GM20000 (cell line): ENCODE data around the gene ADCY4.

ENCODE experiments used
- DNase-seq: peaks from one replicate; pipeline ENCODE4 v3.0.0; 2012; ENCODE audit warnings: low spot score
- TF ChIP-seq, protein P1 (sequence below): IDR thresholded peaks from 2 replicates; pipeline ENCODE4 v1.5.1; 2012; ENCODE audit warnings: mild to moderate bottlenecking, control low read depth; ENCODE audit errors: extremely low read depth, missing control alignments

Gene ADCY4

GRCh38 chr14:24292118-24292807, 42.6 kb downstream of the ADCY4 start:
- TF ChIP-seq, protein P1, sequence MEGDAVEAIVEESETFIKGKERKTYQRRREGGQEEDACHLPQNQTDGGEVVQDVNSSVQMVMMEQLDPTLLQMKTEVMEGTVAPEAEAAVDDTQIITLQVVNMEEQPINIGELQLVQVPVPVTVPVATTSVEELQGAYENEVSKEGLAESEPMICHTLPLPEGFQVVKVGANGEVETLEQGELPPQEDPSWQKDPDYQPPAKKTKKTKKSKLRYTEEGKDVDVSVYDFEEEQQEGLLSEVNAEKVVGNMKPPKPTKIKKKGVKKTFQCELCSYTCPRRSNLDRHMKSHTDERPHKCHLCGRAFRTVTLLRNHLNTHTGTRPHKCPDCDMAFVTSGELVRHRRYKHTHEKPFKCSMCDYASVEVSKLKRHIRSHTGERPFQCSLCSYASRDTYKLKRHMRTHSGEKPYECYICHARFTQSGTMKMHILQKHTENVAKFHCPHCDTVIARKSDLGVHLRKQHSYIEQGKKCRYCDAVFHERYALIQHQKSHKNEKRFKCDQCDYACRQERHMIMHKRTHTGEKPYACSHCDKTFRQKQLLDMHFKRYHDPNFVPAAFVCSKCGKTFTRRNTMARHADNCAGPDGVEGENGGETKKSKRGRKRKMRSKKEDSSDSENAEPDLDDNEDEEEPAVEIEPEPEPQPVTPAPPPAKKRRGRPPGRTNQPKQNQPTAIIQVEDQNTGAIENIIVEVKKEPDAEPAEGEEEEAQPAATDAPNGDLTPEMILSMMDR = no peak
- DNase-seq = no peak

GRCh38 chr14:24291446-24292117, 43.3 kb downstream of the ADCY4 start:
- TF ChIP-seq, protein P1 = no peak
- no peak for DNase-seq

- TF ChIP-seq, protein P1 = no peak
Measured at GRCh38 chr14:24290746-24291145, 44.1 kb downstream of the ADCY4 start.

GRCh38 chr14:24289649-24290280, 45.1 kb downstream of the ADCY4 start:
- TF ChIP-seq, protein P1 = no peak
- DNase-seq = no peak

More at GRCh38 chr14:24290746-24291145, 44.1 kb downstream of the ADCY4 start:
- no peak for DNase-seq

GRCh38 chr14:24286996-24287395, 47.9 kb downstream of the ADCY4 start:
- no peak for DNase-seq
- TF ChIP-seq, protein P1 = no peak

GRCh38 chr14:24285351-24285750, 49.5 kb downstream of the ADCY4 start:
- TF ChIP-seq, protein P1 = no peak
- no peak for DNase-seq

- TF ChIP-seq, protein P1 = no peak
- no peak for DNase-seq
Measured at GRCh38 chr14:24284501-24285035, 50.3 kb downstream of the ADCY4 start.
